ENCODE data around the gene GRIK2.
A peak's percentile ranks its signal among the peaks of the same experiment; 100 is the strongest.

GRIK2 gene

GRCh38 chr6:101668496-101669030 is 275.1 kb downstream of the GRIK2 start:
- DNase-seq (ENCODE audit: low read depth) = peak; percentile 10

GRCh38 chr6:101676187-101676586 is 282.7 kb downstream of the GRIK2 start:
- TF ChIP-seq CTCF (IDR thresholded peaks at IDR 0.05; ENCODE audit: low read length, missing control alignments) = no peak
- H3K4me3 ChIP-seq (replicated peaks; ENCODE audit: low read depth, low read length) = no peak overlapping the region
- no peak for DNase-seq (ENCODE audit: low read depth)

More at GRCh38 chr6:101668496-101669030, 275.1 kb downstream of the GRIK2 start:
- no peak for TF ChIP-seq CTCF (IDR thresholded peaks at IDR 0.05; ENCODE audit: low read length, missing control alignments)
- no peak overlapping the region for H3K4me3 ChIP-seq (replicated peaks; ENCODE audit: low read depth, low read length)

- no peak for DNase-seq (ENCODE audit: low read depth)
- no peak overlapping the region for H3K4me3 ChIP-seq (replicated peaks; ENCODE audit: low read depth, low read length)
- TF ChIP-seq CTCF (IDR thresholded peaks at IDR 0.05; ENCODE audit: low read length, missing control alignments) = no peak
Measured at GRCh38 chr6:101682937-101683336, 289.4 kb downstream of the GRIK2 start.

GRCh38 chr6:101683884-101684283 is 290.4 kb downstream of the GRIK2 start:
- TF ChIP-seq CTCF (IDR thresholded peaks at IDR 0.05; ENCODE audit: low read length, missing control alignments) = no peak
- DNase-seq (ENCODE audit: low read depth) = peak; percentile 27

GRCh38 chr6:101686653-101687052 is 293.1 kb downstream of the GRIK2 start:
- H3K4me3 ChIP-seq (replicated peaks; ENCODE audit: low read depth, low read length) = no peak overlapping the region
- DNase-seq (ENCODE audit: low read depth) = no peak
- TF ChIP-seq CTCF (IDR thresholded peaks at IDR 0.05; ENCODE audit: low read length, missing control alignments) = no peak

More at GRCh38 chr6:101683884-101684283, 290.4 kb downstream of the GRIK2 start:
- H3K4me3 ChIP-seq (replicated peaks; ENCODE audit: low read depth, low read length) = no peak overlapping the region

GRCh38 chr6:101689156-101689555 is 295.6 kb downstream of the GRIK2 start:
- H3K4me3 ChIP-seq (replicated peaks; ENCODE audit: low read depth, low read length) = no peak overlapping the region
- DNase-seq (ENCODE audit: low read depth) = no peak
- TF ChIP-seq CTCF (IDR thresholded peaks at IDR 0.05; ENCODE audit: low read length, missing control alignments) = no peak

GRCh38 chr6:101689695-101690094 is 296.2 kb downstream of the GRIK2 start:
- no peak for DNase-seq (ENCODE audit: low read depth)
- TF ChIP-seq CTCF (IDR thresholded peaks at IDR 0.05; ENCODE audit: low read length, missing control alignments) = no peak
- no peak overlapping the region for H3K4me3 ChIP-seq (replicated peaks; ENCODE audit: low read depth, low read length)

Measured in fibroblast of pulmonary artery (primary cell).